Right cardiac atrium (tissue), 5 donors: Measurements from ENCODE around the gene AFF4. TPM values are rescaled to one million over a fixed set of nuclear protein-coding genes. Genes with fewer than 3 reads are reported as not detected.
"Not testable (repeated sequence)": the region's sequence is repeated elsewhere in the genome, so short reads cannot be mapped to it uniquely, and the experiment has no call there.

Experiments used
- ATAC-seq, 2 donors: fragments of 200-7000 bp; cut with Tn5 transposase; one replicate each; pipeline versions ENCODE4 v1.8.0 to v1.9.1; 2020; ENCODE audit warnings: moderate library complexity in 2 of 2, mild to moderate bottlenecking in 1 of 2
- DNase-seq, 3 donors: peaks; one replicate each; pipeline ENCODE4 v3.0.0-alpha.2; 2020
- H3K27ac ChIP-seq: one replicate; pipeline ENCODE4 v1.5.1; 2013; ENCODE audit warnings: mild to moderate bottlenecking, low read length, control low read depth, moderate library complexity
- H3K27me3 ChIP-seq: one replicate; pipeline ENCODE4 v1.6.1; 2013; ENCODE audit not compliant: control insufficient read depth, insufficient read depth
- H3K4me1 ChIP-seq: one replicate; pipeline ENCODE4 v1.6.1; 2013; ENCODE audit warnings: low read length; ENCODE audit not compliant: control insufficient read depth, insufficient read depth
- H3K4me3 ChIP-seq: one replicate; pipeline ENCODE4 v1.5.1; 2013; ENCODE audit warnings: low read length, control low read depth
- H3K9me3 ChIP-seq: one replicate; pipeline ENCODE4 v1.6.1; 2013; ENCODE audit warnings: low read length; ENCODE audit not compliant: control insufficient read depth
- WGBS: extraction: QIAGEN DNeasy Blood & Tissue Kit; methylation state at CpG from one replicate; pipeline ENCODE4 v1.1.7; 2013; 5-methylcytosine and 5-hydroxymethylcytosine counted together
- intact Hi-C, 4 donors: fragments of 100-400 bp; cut with DNase I; formaldehyde crosslinking; loops; one replicate each; pipeline versions ENCODE4 v1.11.0 to v1.14.0; 2022 to 2023
- polyA plus RNA-seq: library from polyadenylated mRNA; stranded (reverse); fragments of 200-250 nt; gene quantifications from one replicate; pipeline ENCODE4 v1.2.3, GENCODE V29; 2013
- total RNA-seq, 4 donors: library from RNA; stranded (reverse); fragmentation: NEBNext Ultra II Directional; extraction: Animal tissue kit (Norgen Biotek cat#: 25700); gene quantifications; one replicate each; pipeline ENCODE4 v1.2.1, GENCODE V29; 2021
- donor health status: healthy with polysubstance abuse.
- donor health status: DM: no; HTN: yes; CAD: no.
- donor health status: DM: no; HTN: no; CAD: no.
- donor health status: DM: no; HTN: yes; CAD: no; lungs with severe emphysema.
- donor health status: DM: yes; HTN: yes; CAD: no.

Gene AFF4
- total and polyA plus RNA-seq, 5 donors, result 8.3 to 61.0 (median 39.1) TPM

DNA sequence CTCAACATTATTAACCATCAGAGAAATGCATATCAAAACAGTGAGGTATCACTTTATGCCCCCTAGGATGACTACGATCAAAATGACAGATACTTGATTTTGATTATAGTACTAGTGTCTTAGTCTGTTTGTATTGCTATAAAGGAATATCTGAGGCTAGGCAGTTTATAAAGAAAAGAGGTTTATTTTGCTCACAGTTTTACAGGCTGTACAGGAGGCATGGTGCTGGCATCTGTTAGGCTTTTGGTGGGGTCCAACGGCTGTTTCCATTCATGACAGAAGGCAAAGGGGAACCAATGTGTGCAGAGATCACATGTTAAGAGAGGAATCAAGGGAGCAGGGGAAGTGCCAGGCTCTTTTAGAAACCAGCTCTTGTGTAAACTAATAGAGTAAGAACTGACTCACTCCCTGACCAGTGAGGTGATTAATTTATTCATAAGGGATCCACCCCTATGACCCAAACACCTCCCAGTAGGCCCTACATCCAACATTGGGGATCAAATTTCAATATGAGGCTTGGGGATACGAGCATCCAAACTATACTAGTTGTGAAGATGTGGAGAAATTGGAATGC lies 16.0 kb upstream of the AFF4 start:
- no peaks in the 10 kb centered on the region for H3K4me1 ChIP-seq
- ATAC-seq, result no peak
- H3K27me3 ChIP-seq, result no peaks in the 10 kb centered on the region
- DNase-seq, result no peak
- intact Hi-C loops, result no loop called here
- H3K4me3 ChIP-seq, result no peak overlapping the region
- WGBS, result 78% methylated on average over 3 of the region's 3 CpGs
- H3K27ac ChIP-seq, result no peak overlapping the region
- H3K9me3 ChIP-seq, result no peaks in the 10 kb centered on the region

DNA sequence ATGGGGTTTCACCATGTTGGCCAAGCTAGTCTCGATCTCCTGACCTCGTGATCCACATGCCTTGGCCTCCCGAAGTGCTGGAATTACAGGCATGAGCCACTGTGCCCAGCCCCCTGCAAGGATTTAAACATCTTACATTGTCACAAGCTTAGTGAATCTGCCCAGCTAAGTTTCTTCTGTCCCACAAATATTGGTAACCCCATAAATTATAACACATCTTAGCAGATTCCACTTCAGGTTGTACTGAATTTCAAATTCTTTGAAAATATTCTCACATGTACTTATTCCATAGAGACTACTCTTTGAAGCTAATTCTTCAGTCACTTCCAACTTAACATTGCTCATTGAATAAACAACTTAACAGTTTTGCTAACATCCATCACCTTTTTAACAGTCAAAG lies 13.4 kb upstream of the AFF4 start:
- H3K27ac ChIP-seq, result no peak overlapping the region
- no peak overlapping the region for H3K4me3 ChIP-seq
- no peaks in the 10 kb centered on the region for H3K4me1 ChIP-seq
- H3K9me3 ChIP-seq, result no peaks in the 10 kb centered on the region
- intact Hi-C loops, result no loop called here
- no peaks in the 10 kb centered on the region for H3K27me3 ChIP-seq
- WGBS, result 94% methylated on average over 3 of the region's 3 CpGs
- DNase-seq, result no peak
- no peak for ATAC-seq

DNA sequence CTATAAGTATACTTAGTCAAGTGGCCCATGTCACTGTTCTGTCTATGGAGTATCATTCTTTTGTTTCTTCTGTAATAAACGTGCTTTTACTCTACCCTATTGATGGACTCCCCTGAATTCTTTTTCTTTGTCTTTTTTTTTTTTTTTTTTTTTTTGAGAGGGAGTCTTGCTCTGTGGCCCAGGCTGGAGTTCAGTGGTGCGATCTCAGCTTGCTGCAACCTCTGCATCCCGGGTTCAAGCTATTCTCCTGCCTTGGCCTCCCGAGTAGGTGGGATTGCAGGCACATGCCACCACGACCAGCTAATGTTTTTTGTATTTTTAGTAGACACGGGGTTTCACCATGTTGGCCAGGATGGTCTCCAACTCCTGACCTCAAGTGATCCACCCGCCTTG lies 9.0 kb upstream of the AFF4 start:
- H3K27ac ChIP-seq, ATAC-seq, DNase-seq, intact Hi-C loops, H3K9me3 ChIP-seq, H3K4me1 ChIP-seq, H3K4me3 ChIP-seq, H3K27me3 ChIP-seq: not testable (repeated sequence)
- 92% methylated on average over 7 of the region's 7 CpGs for WGBS

DNA sequence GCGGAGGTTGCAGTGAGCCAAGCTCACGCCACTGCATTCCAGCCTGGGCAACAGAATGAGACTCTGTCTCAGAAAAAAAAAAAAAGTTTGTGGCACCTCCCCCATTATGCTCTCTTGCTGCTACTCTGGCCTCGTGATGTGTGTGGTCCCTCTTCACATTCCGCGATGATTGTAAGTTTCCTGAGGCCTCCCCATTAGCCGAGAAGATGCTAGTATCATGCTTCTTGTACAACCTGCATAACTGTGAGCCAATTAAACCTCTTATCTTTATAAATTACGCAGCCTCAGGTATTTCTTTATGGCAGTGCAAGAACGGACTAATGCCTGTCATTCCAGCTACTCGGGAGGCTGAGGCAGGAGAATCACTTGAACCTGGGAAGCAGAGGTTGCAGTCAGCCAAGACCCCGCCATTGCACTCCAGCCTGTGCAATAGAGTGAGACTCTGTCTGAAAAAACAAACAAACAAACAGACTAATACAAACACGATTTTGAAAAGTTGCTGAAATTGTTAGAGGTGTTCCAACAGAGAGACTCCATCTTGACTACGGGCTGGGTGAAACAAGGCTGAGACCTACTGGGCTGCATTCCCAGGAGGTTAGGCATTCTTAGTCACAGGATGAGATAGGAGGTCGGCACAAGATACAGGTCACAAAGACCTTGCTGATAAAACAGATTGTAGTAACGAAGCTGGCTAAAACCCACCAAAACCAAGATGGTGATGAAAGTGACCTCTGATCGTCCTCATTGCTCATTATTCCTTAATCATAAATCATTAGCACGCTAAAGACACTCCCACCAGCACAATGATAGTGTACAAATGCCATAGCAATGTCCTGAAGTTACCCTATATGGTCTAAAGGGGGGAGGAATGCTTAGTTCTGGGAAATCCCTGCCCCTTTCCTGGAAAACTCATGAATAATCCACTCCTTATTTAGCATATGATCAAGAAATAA lies 8.3 kb upstream of the AFF4 start:
- intact Hi-C loops, result no loop called here
- 71% methylated on average over 16 of the region's 16 CpGs for WGBS
- no peaks in the 10 kb centered on the region for H3K9me3 ChIP-seq
- no peak for ATAC-seq
- no peaks in the 10 kb centered on the region for H3K4me1 ChIP-seq
- DNase-seq, result no peak
- H3K27me3 ChIP-seq, result no peaks in the 10 kb centered on the region
- no peak overlapping the region for H3K27ac ChIP-seq
- H3K4me3 ChIP-seq, result no peak overlapping the region

DNA sequence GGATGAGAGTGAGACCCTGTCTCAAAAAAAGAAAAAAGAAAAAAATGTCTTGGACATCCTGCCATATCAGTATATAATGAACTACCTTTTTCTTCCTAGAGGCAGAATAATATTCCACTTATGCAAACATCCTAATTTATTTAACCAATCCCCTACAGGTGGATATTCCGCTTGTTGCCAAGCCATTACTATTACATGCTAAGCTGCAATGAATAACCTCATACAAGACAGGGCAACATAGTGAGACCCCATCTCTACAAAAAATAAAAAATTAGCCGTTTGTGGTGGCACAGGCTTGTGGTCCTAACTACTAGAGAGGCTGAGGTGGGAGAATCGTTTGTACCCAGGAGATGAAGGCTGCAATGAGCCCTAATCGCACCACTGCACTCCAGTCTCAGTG lies 1.7 kb upstream of the AFF4 start:
- H3K4me3 ChIP-seq, result no peak overlapping the region
- intact Hi-C loops, result no loop called here
- no peak overlapping the region for H3K27ac ChIP-seq
- whole genome bisulfite sequencing, result 93% methylated on average over 4 of the region's 4 CpGs
- no peaks in the 10 kb centered on the region for H3K9me3 ChIP-seq
- peaks cover 5% of the 10 kb centered on the region for H3K4me1 ChIP-seq
- no peaks in the 10 kb centered on the region for H3K27me3 ChIP-seq
- no peak for DNase-seq
- ATAC-seq, result no peak

DNA sequence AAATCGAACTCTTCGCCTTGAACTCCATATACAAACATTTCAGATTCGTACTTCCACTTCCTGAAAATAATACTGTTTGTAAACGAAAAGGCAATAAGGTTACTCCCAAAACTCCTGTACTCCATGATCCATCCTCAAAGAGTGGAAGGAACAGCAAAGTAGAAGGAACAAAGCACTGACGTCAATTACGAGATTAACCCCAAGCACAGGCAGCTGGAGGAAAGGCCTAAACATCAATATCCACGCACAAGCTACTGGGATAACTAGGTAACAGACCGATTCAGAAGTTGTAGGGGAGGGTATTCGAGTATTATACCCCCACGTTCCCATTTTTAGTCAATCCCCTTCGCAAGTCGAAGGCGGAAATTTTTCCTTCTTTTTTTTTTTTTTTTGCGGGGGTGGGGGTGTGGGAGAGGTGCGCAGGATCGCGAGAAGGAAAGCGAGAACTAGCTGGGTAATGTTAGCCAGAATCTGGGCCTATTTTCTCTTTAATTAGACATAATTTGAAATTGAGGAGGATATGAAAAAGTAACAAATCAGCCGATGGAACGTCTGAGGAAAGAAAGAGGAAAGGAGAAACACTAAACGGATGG lies 909 bp downstream of the AFF4 start:
- intact Hi-C loops, result no loop called here
- peak overlapping the region; percentile 95 for H3K4me3 ChIP-seq
- H3K9me3 ChIP-seq, result no peaks in the 10 kb centered on the region
- WGBS, result under 1% methylated on average over 21 of the region's 21 CpGs
- peak overlapping the region; percentile 86 for H3K27ac ChIP-seq
- DNase-seq, result no peak
- peak in 1 of 2 donors; percentile 43 for ATAC-seq
- H3K4me1 ChIP-seq, result peaks cover 5% of the 10 kb centered on the region
- H3K27me3 ChIP-seq, result no peaks in the 10 kb centered on the region

DNA sequence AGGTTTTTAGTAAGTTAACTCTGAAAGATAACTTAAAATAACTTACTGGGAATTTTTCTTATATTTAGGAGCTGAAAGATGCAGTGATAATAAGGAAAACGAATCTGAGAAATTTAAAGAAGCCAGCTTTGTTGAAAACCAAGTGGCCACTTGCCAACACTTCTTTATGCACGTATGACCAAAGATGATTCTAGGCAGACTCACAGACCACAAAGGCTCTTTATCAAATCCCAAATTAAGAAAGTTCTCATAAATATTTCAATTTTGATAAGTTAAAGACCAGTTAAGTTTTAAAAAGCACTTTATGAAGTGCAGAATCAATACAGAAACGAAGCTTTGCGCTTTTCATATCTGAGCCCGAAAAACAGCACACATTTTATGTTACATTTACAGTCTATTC lies 1.5 kb downstream of the AFF4 start:
- WGBS, result 6% methylated on average over 5 of the region's 5 CpGs
- no peak overlapping the region for H3K27ac ChIP-seq
- ATAC-seq (no peak), DNase-seq (no peak)
- no peaks in the 10 kb centered on the region for H3K27me3 ChIP-seq
- H3K9me3 ChIP-seq, result no peaks in the 10 kb centered on the region
- intact Hi-C loops, result no loop called here
- H3K4me3 ChIP-seq, result peak overlapping the region; percentile 95
- H3K4me1 ChIP-seq, result peaks cover 5% of the 10 kb centered on the region

DNA sequence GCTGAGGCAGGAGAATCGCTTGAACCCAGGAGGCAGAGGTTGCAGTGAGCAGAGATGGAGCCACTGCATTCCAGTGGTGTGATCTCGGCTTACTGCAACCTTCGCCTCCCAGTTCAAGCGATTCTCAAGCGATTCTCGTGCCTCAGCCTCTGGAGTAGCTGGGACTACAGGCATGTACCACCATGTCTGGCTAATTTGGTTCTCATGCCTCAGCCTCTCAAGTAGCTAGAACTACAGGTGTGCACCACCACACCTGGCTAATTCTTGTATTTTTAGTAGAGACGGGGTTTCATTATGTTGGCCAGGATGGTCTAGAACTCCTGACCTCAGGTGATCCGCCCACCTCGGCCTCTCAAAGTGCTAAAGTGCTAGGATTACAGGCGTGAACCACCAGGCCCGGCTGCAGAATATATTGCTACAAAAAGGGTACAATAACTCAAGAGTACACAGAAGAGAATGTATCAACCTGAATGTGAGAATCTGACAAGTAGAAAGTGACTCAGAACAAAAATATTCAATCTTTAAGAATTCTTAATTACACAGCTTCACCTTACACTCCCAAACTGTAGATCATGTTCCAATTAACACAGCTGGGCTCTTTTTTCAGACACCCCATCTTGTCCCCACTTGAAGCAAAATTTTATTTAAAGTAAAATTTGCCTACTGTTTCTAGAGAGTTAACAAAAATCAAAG lies 2.2 kb downstream of the AFF4 start:
- H3K27ac ChIP-seq, H3K9me3 ChIP-seq, intact Hi-C loops: not testable (repeated sequence)

DNA sequence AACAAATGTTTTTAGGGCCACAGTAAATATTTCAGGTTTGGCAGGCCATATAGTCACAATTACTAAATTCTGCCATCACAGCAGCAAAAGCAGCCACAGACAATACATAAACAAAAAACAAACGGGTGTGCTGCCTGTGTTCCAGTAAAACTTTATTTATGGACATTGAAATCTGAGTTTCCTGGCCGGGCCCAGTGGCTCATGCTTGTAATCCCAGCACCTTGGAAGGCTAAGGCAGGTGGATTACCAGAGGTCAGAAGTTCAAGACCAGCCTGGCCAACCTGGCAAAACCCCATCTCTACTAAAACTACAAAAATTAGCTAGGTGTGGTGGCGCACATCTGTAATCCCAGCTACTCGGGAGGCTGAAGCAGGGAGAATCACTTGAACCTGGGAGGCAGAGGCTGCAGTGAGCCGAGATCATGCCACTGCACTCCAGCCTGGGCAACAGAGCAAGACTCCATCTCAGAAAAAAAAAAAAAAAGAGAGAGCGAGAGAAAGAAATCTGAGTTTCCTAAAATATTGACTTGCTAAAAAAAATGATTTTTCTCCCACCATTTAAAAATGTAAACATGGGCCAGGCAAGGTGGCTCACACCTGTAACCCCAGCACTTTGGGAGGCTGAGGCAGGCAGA lies 7.2 kb downstream of the AFF4 start:
- H3K27ac ChIP-seq, H3K4me3 ChIP-seq, H3K27me3 ChIP-seq, intact Hi-C loops, DNase-seq, H3K9me3 ChIP-seq, ATAC-seq: not testable (repeated sequence)
- WGBS, result 92% methylated on average over 6 of the region's 6 CpGs
- peaks cover 14% of the 10 kb centered on the region for H3K4me1 ChIP-seq

More for the DNA sequence above, 2.2 kb downstream of the AFF4 start:
- H3K4me1 ChIP-seq, DNase-seq, ATAC-seq, H3K27me3 ChIP-seq: not testable (repeated sequence)
- WGBS, result 88% methylated on average over 11 of the region's 11 CpGs
- H3K4me3 ChIP-seq, result peak overlapping the region; percentile 95

DNA sequence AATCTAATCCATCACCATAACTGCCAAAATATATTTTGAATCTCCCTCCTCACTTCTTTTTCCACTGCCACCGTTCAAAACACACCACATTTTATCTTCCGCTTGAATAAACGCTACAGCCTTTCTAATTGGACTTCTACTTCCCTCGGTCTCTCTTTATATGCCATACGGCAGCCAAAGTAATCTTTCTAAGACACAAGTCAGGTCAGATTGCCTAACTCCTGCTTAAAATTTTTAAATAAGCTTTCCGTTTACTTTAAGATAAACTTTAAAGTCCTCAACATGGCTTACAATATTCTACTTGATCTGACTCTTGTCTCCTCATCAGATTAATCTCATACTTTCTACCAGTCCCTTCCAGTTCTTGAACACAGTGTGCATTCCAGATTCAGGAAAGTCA lies 9.7 kb downstream of the AFF4 start:
- Histone ChIP-seq H3K27me3 (no peaks in the 10 kb centered on the region), H3K27ac (no peak overlapping the region), H3K4me1 (peaks cover 9% of the 10 kb centered on the region), H3K9me3 (no peaks in the 10 kb centered on the region), H3K4me3 (no peak overlapping the region)
- DNase-seq (no peak), ATAC-seq (peak in 1 of 2 donors; percentile 10)
- WGBS, result 66% methylated on average over 6 of the region's 6 CpGs
- intact Hi-C loops, result no loop called here
